ENCODE results near the gene PDE2A. TPM values are rescaled to one million over a fixed set of nuclear protein-coding genes. Genes with fewer than 3 reads are reported as not detected.

PDE2A gene
- under 1 TPM; 0.76 to 0.82 TPM for total RNA-seq

GRCh38 chr11:72673943-72674828 is at the start of gene PDE2A:
TSS of gene PDE2A (minus strand) at chr11:72674422. CDS start at chr11:72674207, 215 bp downstream.

Small RNA genes within 50 kb of the gene (microRNA-seq; reads per million reads assigned to microRNA genes)
- gene MIR139 (ENCODE audit: borderline microRNAs expressed, borderline replicate concordance): 78.8 reads per million, percentile 69 among the genes with 10 or more reads in this experiment

Other genes with a start within 250 kb of the PDE2A start
- gene CLPB, start 239.9 kb downstream of the PDE2A start, total RNA-seq: 10 to 100 TPM; 15.5 to 16.1 TPM
- gene ARAP1, start 78.0 kb upstream of the PDE2A start, total RNA-seq: 100 to 1,000 TPM; 108 to 116 TPM
- gene STARD10, start 119.6 kb upstream of the PDE2A start, total RNA-seq: 10 to 100 TPM in 1 of 2 experiments, 1 to 10 TPM in 1; 6.9 to 11.1 TPM
- gene ATG16L2, start 140.0 kb upstream of the PDE2A start, total RNA-seq: 100 to 1,000 TPM; 124 to 140 TPM

All from activated naive CD4-positive, alpha-beta T cell treated with anti-CD3 and anti-CD28 coated beads, Interleukin-2, amount 10 ng/mL, durations not matched to agents 5 hours and 36 hours (primary cell).